C4-2B (cell line): ENCODE measurements around the gene IKBKG.

ENCODE experiments used
- H3K27ac ChIP-seq: fragments of 450-650 bp; 2 replicates; pipeline ENCODE4 v1.5.1; 2017
- ZFX ChIP-seq: fragments of 450-650 bp; IDR thresholded peaks from 2 replicates; pipeline ENCODE4 v1.6.1; 2017
- TF ChIP-seq, protein P1 (sequence below): fragments of 450-650 bp; conservative IDR thresholded peaks from 2 replicates; pipeline ENCODE4 v1.5.1; 2017; ENCODE audit warnings: mild to moderate bottlenecking

The IKBKG gene

DNA sequence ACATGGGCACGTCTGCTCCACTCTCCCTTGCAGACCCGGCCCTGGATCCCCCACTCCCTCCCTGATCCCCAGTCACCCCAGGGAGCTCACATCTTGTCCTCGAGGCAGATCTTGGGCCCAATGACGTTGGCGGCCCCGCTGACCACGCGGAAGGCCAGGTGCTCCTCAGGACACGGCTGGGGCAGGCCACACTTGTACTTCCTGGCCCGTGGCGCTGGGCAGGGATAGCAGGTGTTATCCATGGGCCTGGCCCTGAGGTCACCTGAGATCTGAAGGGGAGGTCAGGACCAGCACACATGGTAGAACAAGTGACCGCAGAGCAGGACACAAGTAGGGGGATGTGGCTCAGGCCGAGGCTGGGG lies 39.1 kb upstream of the IKBKG start:
- no peak overlapping the region for H3K27ac ChIP-seq
- TF ChIP-seq ZFX: no peak
- TF ChIP-seq, protein P1, sequence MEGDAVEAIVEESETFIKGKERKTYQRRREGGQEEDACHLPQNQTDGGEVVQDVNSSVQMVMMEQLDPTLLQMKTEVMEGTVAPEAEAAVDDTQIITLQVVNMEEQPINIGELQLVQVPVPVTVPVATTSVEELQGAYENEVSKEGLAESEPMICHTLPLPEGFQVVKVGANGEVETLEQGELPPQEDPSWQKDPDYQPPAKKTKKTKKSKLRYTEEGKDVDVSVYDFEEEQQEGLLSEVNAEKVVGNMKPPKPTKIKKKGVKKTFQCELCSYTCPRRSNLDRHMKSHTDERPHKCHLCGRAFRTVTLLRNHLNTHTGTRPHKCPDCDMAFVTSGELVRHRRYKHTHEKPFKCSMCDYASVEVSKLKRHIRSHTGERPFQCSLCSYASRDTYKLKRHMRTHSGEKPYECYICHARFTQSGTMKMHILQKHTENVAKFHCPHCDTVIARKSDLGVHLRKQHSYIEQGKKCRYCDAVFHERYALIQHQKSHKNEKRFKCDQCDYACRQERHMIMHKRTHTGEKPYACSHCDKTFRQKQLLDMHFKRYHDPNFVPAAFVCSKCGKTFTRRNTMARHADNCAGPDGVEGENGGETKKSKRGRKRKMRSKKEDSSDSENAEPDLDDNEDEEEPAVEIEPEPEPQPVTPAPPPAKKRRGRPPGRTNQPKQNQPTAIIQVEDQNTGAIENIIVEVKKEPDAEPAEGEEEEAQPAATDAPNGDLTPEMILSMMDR: no peak

DNA sequence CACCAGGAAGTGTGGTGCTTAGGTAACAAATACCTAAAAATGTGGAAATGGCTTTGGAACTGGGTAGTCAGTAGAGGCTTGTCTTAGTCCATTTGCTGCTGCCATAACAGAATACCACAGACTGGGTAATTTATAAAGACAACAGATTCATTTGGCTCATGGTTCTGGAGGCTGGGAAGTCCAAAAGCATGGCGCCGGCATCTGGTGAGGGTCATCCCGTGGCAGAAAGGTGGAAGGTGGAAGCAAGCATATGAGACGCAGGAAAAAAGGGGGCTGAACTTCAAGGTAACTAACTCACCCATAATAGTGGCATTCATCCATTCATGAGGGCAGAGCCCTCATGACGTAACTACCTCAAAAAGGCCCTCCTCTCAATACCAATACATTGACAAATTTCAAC lies 38.0 kb upstream of the IKBKG start:
- H3K27ac ChIP-seq: no peak overlapping the region
- TF ChIP-seq, protein P1: no peak
- no peak for TF ChIP-seq ZFX

DNA sequence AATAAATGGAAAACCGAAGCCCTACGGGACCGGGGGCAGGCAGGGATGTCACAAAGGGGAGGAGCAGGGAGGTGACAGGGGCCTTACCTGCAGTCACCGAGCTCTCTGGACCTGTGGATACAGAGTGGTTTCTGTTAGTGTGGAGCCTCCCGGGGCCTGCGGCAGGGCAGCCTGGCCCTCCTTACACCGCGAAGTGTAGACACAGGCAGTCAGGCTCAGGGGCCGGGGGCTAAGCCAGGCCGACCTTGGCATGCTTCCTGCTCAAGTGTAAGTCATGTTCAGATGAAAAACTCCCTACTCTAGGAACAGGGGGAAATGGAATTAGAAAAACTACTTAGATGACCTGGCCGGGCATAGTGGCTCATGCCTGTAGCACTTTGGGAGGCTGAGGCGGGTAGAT lies 35.7 kb upstream of the IKBKG start:
- TF ChIP-seq ZFX: no peak
- TF ChIP-seq, protein P1: no peak
- H3K27ac ChIP-seq: no peak overlapping the region

DNA sequence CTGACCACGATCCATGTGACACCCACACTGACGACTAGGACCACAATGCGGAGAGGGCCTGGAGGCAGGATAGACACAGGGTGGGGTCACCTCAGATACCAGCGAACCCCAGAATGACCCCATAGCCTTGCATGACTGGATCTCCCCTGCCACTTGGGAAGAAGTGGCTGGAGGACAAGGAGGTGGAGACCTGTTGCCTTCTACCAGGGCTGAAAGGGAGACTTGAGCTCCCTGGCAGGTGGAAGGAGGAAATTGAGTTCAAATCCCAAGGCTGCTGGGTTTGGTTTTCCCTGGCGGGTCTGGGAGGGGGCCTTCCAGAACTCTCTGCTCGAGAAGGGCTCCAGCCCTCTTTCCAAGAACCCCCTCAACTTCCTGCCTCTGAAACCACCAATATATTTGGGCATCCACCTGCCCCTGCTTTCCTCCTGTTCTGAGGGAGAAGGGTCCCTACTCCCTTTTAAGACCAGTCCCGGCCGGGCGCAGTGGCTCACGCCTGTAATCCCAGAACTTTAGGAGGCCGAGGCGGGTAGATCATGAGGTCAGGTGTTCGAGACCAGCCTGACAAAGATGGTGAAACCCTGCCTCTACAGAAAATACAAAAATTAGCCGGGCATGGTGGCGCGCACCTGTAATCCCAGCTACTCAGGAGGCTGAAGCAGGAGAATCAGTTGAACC lies 34.4 kb upstream of the IKBKG start:
- TF ChIP-seq, protein P1: no peak
- no peak for TF ChIP-seq ZFX
- H3K27ac ChIP-seq: no peak overlapping the region

DNA sequence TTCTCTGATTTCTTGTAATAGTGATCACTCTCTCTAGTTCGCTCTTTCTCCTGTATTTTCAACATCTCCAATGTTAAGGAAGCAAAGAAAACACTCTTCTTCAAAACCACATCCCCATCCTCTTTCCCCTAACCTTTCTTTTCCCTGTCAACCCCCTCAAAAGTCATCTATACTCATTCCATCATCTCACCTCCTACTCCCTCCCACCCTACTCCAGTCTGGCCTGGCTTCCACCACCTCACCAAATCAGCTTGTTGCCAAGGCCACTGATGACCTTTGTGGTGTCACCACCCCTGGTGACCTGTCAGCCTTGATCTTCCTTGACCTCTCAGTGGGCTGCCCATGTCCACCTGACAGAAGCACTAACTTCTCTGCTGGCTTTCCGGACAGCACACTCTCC lies 33.7 kb upstream of the IKBKG start:
- H3K27ac ChIP-seq: no peak overlapping the region
- TF ChIP-seq, protein P1: no peak

DNA sequence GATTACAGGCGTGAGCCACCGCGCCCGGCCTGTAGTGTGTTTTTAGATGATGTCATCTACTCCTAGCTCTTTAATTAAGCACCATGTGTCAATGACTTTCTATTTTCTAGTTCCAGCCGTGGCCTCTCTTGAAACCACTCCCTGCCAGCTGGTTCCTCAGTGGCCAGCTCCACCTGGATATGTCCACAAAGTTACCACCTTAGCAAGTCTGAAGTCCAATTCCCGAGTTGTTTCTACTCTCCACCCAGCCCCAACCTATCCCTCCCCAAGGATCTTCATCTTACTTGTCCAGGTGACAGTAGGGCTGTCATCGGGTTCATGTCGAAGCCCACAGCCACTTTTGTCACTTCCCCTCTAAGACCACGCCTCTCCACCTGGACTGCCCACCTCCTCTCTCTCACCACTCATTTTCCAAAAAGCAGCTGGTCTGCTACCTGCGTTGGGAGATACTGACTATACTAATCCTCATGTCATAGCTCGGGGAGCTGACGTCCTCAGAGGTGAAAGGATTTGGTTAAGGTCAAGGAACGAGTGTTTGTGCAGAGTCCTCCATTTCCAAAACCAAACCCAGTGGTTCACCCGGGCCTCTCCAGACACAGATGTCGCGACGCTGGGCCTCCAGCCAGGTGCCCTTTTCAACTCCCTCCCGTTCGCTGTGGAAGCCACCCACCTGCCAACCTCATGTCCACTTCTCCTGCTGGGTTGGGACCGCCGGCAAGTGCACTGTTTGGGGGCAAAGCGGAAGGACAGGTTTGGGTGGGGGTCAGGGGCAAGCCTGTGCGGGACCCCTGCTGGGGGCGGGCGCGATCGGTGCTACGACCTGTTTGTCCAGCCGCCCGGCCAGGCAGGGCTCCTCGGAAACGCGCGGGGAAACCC lies 32.1 kb upstream of the IKBKG start:
- TF ChIP-seq, protein P1: no peak
- TF ChIP-seq ZFX: no peak
- peak overlapping the region; percentile 89 for H3K27ac ChIP-seq

DNA sequence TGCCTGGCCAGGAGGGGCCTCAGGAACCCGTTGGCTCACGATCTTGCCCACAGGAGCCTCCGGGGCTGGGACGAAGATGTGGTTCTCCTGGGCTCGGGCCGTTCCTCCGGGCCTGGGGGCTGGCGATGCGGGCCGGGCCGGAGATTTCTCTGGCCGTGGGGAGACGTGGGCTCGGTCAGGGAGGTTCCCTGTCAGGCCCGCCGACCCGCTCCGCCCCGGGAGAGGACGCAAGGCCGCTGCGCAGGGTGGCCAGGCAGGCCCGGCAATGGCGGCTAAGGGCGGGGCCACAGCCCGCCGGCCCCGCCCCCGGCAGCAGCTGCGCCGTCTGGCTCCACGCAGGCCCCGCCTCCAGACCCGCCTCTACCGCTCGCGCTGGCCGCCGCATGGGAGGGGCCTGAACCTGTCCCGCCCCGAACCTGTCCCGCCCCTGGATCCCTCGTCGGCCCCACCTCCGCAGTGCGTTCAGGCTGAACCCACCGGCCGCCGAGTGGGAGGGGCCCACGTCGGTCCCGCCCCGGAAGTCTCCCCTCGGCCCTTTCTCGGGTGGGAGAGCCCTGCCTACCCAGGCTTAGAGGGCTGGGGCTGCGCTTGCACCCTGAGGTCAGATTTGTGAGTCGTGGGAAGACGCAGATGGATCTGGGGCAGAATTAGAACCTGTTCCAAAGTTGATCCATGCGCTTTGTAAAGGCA lies 31.3 kb upstream of the IKBKG start, which contains the start of gene FAM3A:
FAM3A (minus strand) TSS at position 267 of the 690 bp plus-strand sequence. CDS start 460 bp downstream, outside the sequence.
- TF ChIP-seq ZFX: peak; percentile 72
- TF ChIP-seq, protein P1: no peak
- peak within 1 kb of the TSS; percentile 89 for H3K27ac ChIP-seq
